ENCODE measurements around the gene CCL7.

The CCL7 gene

GRCh38 chr17:34225046-34225445 lies 45.0 kb upstream of the CCL7 start:
- no peak for ATAC-seq

GRCh38 chr17:34226011-34226743 lies 43.8 kb upstream of the CCL7 start:
- ATAC-seq, result no peak
- no peak for TF ChIP-seq ARNTL (CRISPR knock-in tag; IDR thresholded peaks at IDR 0.05; ENCODE audit: borderline replicate concordance, low read depth)
- TF ChIP-seq CSRNP3 (CRISPR knock-in tag; IDR thresholded peaks at IDR 0.05), result no peak
- no peak for TF ChIP-seq TCF4 (CRISPR knock-in tag; IDR thresholded peaks at IDR 0.05; ENCODE audit: borderline replicate concordance)
- TF ChIP-seq POU6F1 (CRISPR knock-in tag; IDR thresholded peaks at IDR 0.05; ENCODE audit: borderline replicate concordance, low read depth), result no peak
- TF ChIP-seq ESRRG (CRISPR knock-in tag; IDR thresholded peaks at IDR 0.05), result no peak
- no peak for TF ChIP-seq ZNF8 (CRISPR knock-in tag; IDR thresholded peaks at IDR 0.05)
- no peak for TF ChIP-seq ZFP30 (CRISPR knock-in tag; IDR thresholded peaks at IDR 0.05)

More at GRCh38 chr17:34225046-34225445, 45.0 kb upstream of the CCL7 start:
- TF ChIP-seq SNAI2 (CRISPR knock-in tag; IDR thresholded peaks at IDR 0.05) (no peak), PPARA (CRISPR knock-in tag; IDR thresholded peaks at IDR 0.05; ENCODE audit: borderline replicate concordance) (no peak), POU6F1 (CRISPR knock-in tag; IDR thresholded peaks at IDR 0.05; ENCODE audit: borderline replicate concordance, low read depth) (no peak), TOX (CRISPR knock-in tag; IDR thresholded peaks at IDR 0.05; ENCODE audit: borderline replicate concordance) (no peak), ZC3H10 (CRISPR knock-in tag; IDR thresholded peaks at IDR 0.05) (no peak), CSRNP3 (CRISPR knock-in tag; IDR thresholded peaks at IDR 0.05) (no peak), ZNF70 (CRISPR knock-in tag; IDR thresholded peaks at IDR 0.05) (no peak), ISL1 (CRISPR knock-in tag; IDR thresholded peaks at IDR 0.05) (no peak), ESRRG (CRISPR knock-in tag; IDR thresholded peaks at IDR 0.05) (no peak), TCF4 (CRISPR knock-in tag; IDR thresholded peaks at IDR 0.05; ENCODE audit: borderline replicate concordance) (no peak), TSHZ2 (CRISPR knock-in tag; IDR thresholded peaks at IDR 0.05) (no peak), CREB5 (CRISPR knock-in tag; IDR thresholded peaks at IDR 0.05; ENCODE audit: low read depth) (no peak), GLIS3 (CRISPR knock-in tag; IDR thresholded peaks at IDR 0.05) (no peak), ZFP3 (CRISPR knock-in tag; IDR thresholded peaks at IDR 0.05) (no peak), PATZ1 (CRISPR knock-in tag; IDR thresholded peaks at IDR 0.05; ENCODE audit: borderline replicate concordance) (no peak)

Data from SK-N-SH treated with all-trans-retinoic acid at 6 μM for 48 hours (cell line).